Psoas muscle (tissue), 8 donors: ENCODE measurements around the gene SPR. TPM values are rescaled to one million over a fixed set of nuclear protein-coding genes. Genes with fewer than 3 reads are reported as not detected.

Experiments used
- ATAC-seq, 4 donors: fragments of 200-7000 bp; cut with Tn5 transposase; one replicate each; pipeline ENCODE4 v1.9.1; 2020; ENCODE audit warnings: moderate library complexity in 3 of 4, mild to moderate bottlenecking in 2 of 4
- DNase-seq, 2 donors: peaks; one replicate each; pipeline ENCODE4 v3.0.0-alpha.2; 2020
- H3K27ac ChIP-seq: fragments of 200-600 bp; one replicate; pipeline ENCODE4 v1.8.0; 2022
- H3K27me3 ChIP-seq, 3 donors: fragments of 200-600 bp in 1 of 3; one replicate each; pipeline versions ENCODE4 v1.6.1 to v1.8.0; 2013 to 2022; ENCODE audit warnings: low read length in 2 of 3, mild to moderate bottlenecking in 2 of 3, moderate library complexity in 1 of 3; ENCODE audit not compliant: insufficient read depth in 3 of 3
- H3K36me3 ChIP-seq, 2 donors: fragments of 200-600 bp in 1 of 2; one replicate each; pipeline versions ENCODE4 v1.6.1 to v1.8.0; 2013 to 2022; ENCODE audit warnings: low read depth in 1 of 2, mild to moderate bottlenecking in 1 of 2, moderate library complexity in 1 of 2; ENCODE audit not compliant: insufficient read depth in 1 of 2
- H3K4me1 ChIP-seq: fragments of 200-600 bp; one replicate; pipeline ENCODE4 v1.8.0; 2022
- H3K4me3 ChIP-seq: fragments of 200-600 bp; one replicate; pipeline ENCODE4 v1.8.0; 2022; ENCODE audit warnings: mild to moderate bottlenecking
- H3K9me3 ChIP-seq: fragments of 200-600 bp; one replicate; pipeline ENCODE4 v1.8.0; 2022
- CTCF ChIP-seq: fragments of 200-600 bp; IDR thresholded peaks from one replicate; pipeline ENCODE4 v1.8.0; 2022; ENCODE audit warnings: antibody characterized with exemption
- WGBS, 3 donors: extraction: QIAGEN DNeasy Blood & Tissue Kit; methylation state at CpG; one replicate each; pipeline versions ENCODE4 v1.1.6 to v1.1.7; 2013; 5-methylcytosine and 5-hydroxymethylcytosine counted together
- intact Hi-C, 2 donors: fragments of 100-400 bp; cut with DNase I; formaldehyde crosslinking; loops; one replicate each; pipeline versions ENCODE4 v1.11.0 to v1.14.2; 2022
- polyA plus RNA-seq, 3 donors: library from polyadenylated mRNA; stranded (reverse); fragments of 200-250 nt; gene quantifications; one replicate each; pipeline ENCODE4 v1.2.3, GENCODE V29; 2013
- total RNA-seq, 4 donors: library from RNA; stranded (reverse); fragmentation: NEBNext Ultra II Directional in 2 of 4; extraction: Animal tissue kit (Norgen Biotek cat#: 25700) in 2 of 4; gene quantifications; one replicate each; pipeline versions ENCODE4 v1.2.1 to v1.2.4, GENCODE V29; 2021 to 2023
- donor health status: healthy with polysubstance abuse.
- donor health status: DM: no; HTN: no; CAD: no; lungs with moderate emphysema.
- donor health status: Bipolar disorder and iron deficiency.
- donor health status: healthy.
- donor health status: DM: yes; HTN: yes; CAD: no.
- donor health status: DM: no; HTN: no; CAD: no.
- donor health status: DM: no; HTN: no; CAD: no.
- donor health status: DM: yes; HTN: yes; CAD: no.

SPR gene
- total and polyA plus RNA-seq, 7 donors, result 19.1 to 46.0 (median 32.8) TPM

GRCh38 chr2:72913486-72914205 is 26.4 kb downstream of the SPR start:
- no peaks in the 10 kb centered on the region for H3K9me3 ChIP-seq
- H3K27me3 ChIP-seq, result peaks cover 23 to 98% (median 57%) of the 10 kb centered on the region in 3 donors
- no peak overlapping the region for H3K27ac ChIP-seq
- DNase-seq (no peak), ATAC-seq (no peak)
- intact Hi-C loops, result no loop called here
- no peak for TF ChIP-seq CTCF
- 15 to 26% (median 19%) methylated on average over 7 of the region's 7 CpGs for WGBS, 3 donors
- no peak overlapping the region for H3K4me3 ChIP-seq
- no peaks in the 10 kb centered on the region for H3K36me3 ChIP-seq
- H3K4me1 ChIP-seq, result peaks cover 27% of the 10 kb centered on the region

- DNase-seq (no peak), ATAC-seq (no peak)
- no peak for TF ChIP-seq CTCF
- Histone ChIP-seq H3K27me3 (peaks cover 21 to 96% (median 61%) of the 10 kb centered on the region in 3 donors), H3K4me1 (peaks cover 30% of the 10 kb centered on the region), H3K4me3 (no peak overlapping the region), H3K27ac (no peak overlapping the region), H3K36me3 (no peaks in the 10 kb centered on the region), H3K9me3 (no peaks in the 10 kb centered on the region)
- intact Hi-C loops, result no loop called here
- WGBS, 3 donors, result 4 to 9% (median 6%) methylated on average over 7 of the region's 7 CpGs
These were observed 27.0 kb downstream of the SPR start for GRCh38 chr2:72914206-72914559.

GRCh38 chr2:72914589-72915319 is 27.5 kb downstream of the SPR start:
- DNase-seq (no peak), ATAC-seq (no peak)
- Histone ChIP-seq H3K4me3 (no peak overlapping the region), H3K27ac (no peak overlapping the region), H3K4me1 (peaks cover 31% of the 10 kb centered on the region), H3K27me3 (peaks cover 17 to 96% (median 62%) of the 10 kb centered on the region in 3 donors), H3K36me3 (no peaks in the 10 kb centered on the region), H3K9me3 (no peaks in the 10 kb centered on the region)
- intact Hi-C loops, result no loop called here
- no peak for TF ChIP-seq CTCF
- WGBS, 3 donors, result 8 to 15% (median 13%) methylated on average over 17 of the region's 17 CpGs

- Histone ChIP-seq H3K27ac (no peak overlapping the region), H3K9me3 (no peaks in the 10 kb centered on the region), H3K27me3 (peaks cover 13 to 97% (median 68%) of the 10 kb centered on the region in 3 donors), H3K4me1 (peaks cover 38% of the 10 kb centered on the region), H3K4me3 (peak overlapping the region; percentile 66), H3K36me3 (no peaks in the 10 kb centered on the region)
- ATAC-seq (no peak), DNase-seq (no peak)
- 3 to 7% (median 5%) methylated on average over 24 to 26 of the region's 26 CpGs for WGBS, 3 donors
- intact Hi-C loops, result no loop called here
- no peak for TF ChIP-seq CTCF
These were observed 28.2 kb downstream of the SPR start for GRCh38 chr2:72915320-72915906.
